GM20000 (cell line): Measurements from ENCODE around the gene IGF1R.

Experiments
- DNase-seq: peaks from one replicate; pipeline ENCODE4 v3.0.0; 2012; ENCODE audit warnings: low spot score
- TF ChIP-seq, protein P1 (sequence below): IDR thresholded peaks from 2 replicates; pipeline ENCODE4 v1.5.1; 2012; ENCODE audit warnings: mild to moderate bottlenecking, control low read depth; ENCODE audit errors: extremely low read depth, missing control alignments

Gene IGF1R

DNA sequence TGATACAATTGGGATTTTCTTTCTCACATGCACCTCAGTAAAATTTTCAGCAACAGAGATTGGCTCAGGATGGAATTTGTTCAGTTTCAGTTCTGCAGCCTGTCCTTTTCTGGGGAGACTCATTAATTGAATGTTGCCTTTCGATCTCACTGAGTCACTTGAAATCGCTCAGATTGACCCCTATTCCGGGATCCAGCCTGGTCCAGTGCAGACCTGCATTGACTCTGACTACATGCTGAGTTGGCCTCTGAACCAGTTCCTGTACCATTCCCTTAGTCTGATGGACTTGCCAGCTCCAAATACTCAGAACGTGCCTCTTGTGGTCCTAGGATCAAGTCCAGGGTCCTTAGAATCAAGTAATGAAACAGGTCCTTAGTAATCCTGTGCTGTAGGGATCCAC, 9.4 kb downstream of the IGF1R start:
- TF ChIP-seq, protein P1, sequence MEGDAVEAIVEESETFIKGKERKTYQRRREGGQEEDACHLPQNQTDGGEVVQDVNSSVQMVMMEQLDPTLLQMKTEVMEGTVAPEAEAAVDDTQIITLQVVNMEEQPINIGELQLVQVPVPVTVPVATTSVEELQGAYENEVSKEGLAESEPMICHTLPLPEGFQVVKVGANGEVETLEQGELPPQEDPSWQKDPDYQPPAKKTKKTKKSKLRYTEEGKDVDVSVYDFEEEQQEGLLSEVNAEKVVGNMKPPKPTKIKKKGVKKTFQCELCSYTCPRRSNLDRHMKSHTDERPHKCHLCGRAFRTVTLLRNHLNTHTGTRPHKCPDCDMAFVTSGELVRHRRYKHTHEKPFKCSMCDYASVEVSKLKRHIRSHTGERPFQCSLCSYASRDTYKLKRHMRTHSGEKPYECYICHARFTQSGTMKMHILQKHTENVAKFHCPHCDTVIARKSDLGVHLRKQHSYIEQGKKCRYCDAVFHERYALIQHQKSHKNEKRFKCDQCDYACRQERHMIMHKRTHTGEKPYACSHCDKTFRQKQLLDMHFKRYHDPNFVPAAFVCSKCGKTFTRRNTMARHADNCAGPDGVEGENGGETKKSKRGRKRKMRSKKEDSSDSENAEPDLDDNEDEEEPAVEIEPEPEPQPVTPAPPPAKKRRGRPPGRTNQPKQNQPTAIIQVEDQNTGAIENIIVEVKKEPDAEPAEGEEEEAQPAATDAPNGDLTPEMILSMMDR: no peak

DNA sequence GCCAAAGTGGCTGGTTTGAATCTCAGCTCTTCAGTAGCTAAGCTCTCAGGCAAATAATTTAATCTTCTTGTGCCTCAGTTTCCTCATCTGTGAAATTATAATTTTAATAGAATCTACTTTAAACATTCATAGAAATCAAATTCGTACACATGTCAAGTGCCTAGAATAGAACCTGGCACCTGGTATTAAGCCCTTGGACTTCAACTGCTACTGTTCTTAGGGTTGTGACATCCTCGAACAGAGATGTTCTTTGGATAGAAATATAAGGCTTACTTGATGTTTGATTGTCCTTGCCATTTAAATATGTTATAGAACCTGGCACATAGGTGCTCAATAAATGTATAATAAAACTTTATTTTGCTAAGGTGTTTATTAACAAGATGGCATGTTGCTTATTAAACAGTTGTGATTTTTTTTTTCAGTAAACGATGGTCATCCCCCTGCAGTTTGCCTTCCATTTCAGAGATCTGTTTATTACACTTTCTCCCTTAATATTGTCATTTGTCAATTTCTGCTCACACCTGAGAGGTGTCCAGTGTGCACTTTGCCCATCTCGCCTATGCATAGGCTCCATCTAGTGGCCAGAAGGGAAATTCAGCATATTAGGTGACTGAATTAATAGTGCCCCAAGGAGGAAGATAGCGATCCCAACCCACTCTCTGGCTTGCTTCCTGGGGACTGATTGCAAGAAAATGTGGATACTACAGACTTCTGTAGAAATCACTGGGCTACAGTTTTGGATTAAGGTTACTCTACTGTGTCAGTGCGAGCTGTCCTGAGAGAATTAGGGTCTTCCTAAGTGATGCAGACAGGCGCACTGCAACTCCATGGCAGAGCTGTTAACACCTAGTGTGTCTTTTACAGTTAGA, 10.7 kb downstream of the IGF1R start:
- DNase-seq: peak; percentile 75
- TF ChIP-seq, protein P1: peak; percentile 94

More for the DNA sequence above, 9.4 kb downstream of the IGF1R start:
- DNase-seq: no peak

DNA sequence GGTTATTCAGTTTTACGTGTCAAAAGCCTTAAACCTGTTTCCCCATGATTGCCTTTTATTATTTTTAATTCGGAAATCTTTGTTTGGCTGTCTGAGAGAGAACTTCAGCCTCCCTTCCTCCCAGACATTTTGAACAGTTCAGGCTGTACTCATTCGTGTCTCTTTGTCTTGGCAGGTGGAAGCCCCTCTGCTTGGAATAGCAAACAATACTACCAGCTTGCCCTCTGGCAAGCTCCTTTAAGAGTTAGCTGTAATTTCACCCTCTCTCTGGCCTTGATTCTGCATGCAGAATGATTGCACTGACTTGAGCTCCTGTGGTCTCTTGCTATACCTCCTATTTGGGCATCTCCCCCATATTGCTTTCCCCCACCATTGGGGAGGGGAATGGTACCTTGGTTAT, 11.7 kb downstream of the IGF1R start:
- TF ChIP-seq, protein P1: no peak
- DNase-seq: no peak

DNA sequence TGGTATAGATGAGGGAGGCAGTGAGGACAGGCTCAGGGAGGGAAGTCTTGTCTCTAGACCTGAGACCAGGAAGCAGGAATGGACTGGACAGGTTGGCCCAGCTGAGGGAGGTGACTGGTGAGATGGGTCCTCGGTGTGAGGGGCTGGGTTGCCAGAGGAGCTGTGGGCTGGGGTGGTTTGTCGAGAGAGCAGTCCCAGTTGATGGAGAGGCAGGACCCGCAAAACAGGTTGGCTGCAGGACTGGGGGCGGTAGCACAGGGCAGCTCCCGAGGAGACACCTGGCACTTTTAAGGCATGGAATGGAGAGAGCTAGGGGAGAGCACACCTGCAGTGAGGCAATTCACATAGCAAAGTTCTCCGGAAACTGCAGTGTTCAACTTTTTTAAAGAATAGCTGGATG, 14.7 kb downstream of the IGF1R start:
- DNase-seq: no peak
- TF ChIP-seq, protein P1: no peak

DNA sequence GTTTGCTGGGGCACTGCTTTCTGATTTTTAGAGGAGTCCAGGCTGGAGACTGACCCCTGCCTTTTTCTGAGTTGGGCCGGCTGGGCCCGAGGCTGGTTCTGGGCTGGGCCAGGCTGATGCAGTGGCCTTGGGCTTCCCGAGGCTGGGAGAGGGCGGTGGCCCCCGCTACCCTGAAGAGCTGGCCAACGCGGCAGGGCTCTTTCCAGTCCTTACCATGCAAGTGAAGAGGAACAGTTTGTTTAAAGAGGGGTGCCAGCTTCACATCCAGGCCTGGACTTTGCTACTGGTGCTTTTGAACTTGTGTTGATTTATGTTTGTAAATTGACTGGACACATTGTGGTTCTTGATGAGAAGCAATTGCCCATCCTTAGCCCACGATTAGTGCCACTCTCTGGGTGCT, 15.3 kb downstream of the IGF1R start:
- no peak for DNase-seq
- TF ChIP-seq, protein P1: no peak

DNA sequence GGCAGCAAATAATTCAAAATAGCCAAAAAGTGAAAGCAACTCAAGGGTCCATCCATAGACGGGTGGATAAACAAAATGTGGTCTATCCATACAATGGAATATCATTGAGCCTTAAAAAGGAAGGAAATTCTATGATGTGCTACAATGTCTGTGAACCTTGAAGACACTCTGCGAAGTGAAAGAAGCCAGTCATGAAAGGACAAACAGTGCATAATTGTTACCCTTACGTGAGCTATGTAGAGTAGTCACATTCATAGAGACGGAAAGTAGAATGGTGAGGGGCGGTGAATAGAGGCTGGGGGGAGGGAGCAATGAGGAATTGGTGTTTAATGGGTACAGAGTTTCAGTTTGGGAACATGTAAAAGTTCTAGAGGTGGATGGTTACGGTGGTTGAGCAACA, 18.1 kb downstream of the IGF1R start:
- TF ChIP-seq, protein P1: no peak
- no peak for DNase-seq

DNA sequence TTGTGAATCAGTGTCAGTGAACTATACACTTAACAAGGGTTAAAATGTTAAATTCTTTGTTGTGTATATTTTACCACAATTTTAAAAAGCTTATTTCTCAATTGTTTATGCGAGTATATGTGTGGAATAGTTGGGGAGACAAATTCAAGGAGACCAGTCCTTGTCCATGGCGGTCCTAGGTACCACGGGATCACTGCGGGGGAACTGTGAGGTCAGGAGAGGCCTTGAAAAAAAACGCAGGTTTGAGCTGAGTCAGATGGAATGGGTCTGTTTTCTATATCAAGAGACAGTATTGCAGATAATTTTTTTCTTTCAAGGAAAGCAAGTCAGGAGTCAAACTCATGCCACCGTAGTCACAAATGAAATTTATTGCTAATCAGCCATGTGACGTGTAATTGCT, 18.5 kb downstream of the IGF1R start:
- no peak for DNase-seq
- TF ChIP-seq, protein P1: no peak
